B cell (primary cell): ENCODE data around the gene ITGB3BP. TPM values are rescaled to one million over a fixed set of nuclear protein-coding genes. Genes with fewer than 3 reads are reported as not detected.
A peak's percentile ranks its signal among the peaks of the same experiment; 100 is the strongest.
"Not testable (repeated sequence)": the region's sequence is repeated elsewhere in the genome, so short reads cannot be mapped to it uniquely, and the experiment has no call there.

Experiments
- ATAC-seq: fragments of 200-7000 bp; cut with Tn5 transposase; one replicate; pipeline ENCODE4 v1.10.0; 2021; ENCODE audit warnings: low read depth, mild to moderate bottlenecking, moderate number of reproducible peaks, moderate library complexity
- CTCF ChIA-PET: fragments of 350-600 bp; sonication (Branson Sonifier 250); formaldehyde crosslinking; loops from one replicate; lab custom pipeline; 2021; ENCODE audit warnings: antibody characterized with exemption, inconsistent platforms; lab: Charles Lee
- POLR2A ChIA-PET: fragments of 350-600 bp; sonication (Branson Sonifier 250); formaldehyde crosslinking; loops from one replicate; lab custom pipeline; 2021; ENCODE audit warnings: antibody characterized with exemption; lab: Charles Lee
- DNase-seq: peaks from one replicate; pipeline ENCODE4 v3.0.0; 2013
- H2AFZ ChIP-seq: 2 replicates; pipeline ENCODE4 v1.6.1; 2012; ENCODE audit warnings: mild to moderate bottlenecking, low read depth, low read length; ENCODE audit not compliant: insufficient read depth, poor library complexity, severe bottlenecking
- H3K27ac ChIP-seq, 2 donors: 1 replicate in 1 of 2; 2 replicates in 1 of 2; pipeline ENCODE4 v1.5.1; 2012 to 2013; ENCODE audit warnings: low read length in 2 of 2, mild to moderate bottlenecking in 2 of 2, moderate library complexity in 1 of 2
- H3K27me3 ChIP-seq, 4 experiments: fragments of 200-600 bp in 1 of 4; sonication (generic) in 1 of 4; replicated peaks in 1 of 4; 1 replicate in 2 of 4; 2 replicates in 2 of 4; pipeline versions ENCODE4 v1.6.1 to v1.7.0; 2013 to 2016; ENCODE audit warnings: low read length in 3 of 4, mild to moderate bottlenecking in 2 of 4, mixed read lengths in 1 of 4, moderate library complexity in 1 of 4; ENCODE audit not compliant: insufficient read depth in 4 of 4, control insufficient read depth in 3 of 4; ENCODE audit errors: control extremely low read depth in 1 of 4
- H3K36me3 ChIP-seq, 2 experiments: replicated peaks in 1 of 2; 1 replicate in 1 of 2; 2 replicates in 1 of 2; pipeline versions ENCODE4 v1.6.1 to v1.7.1; 2013; ENCODE audit warnings: low read length in 1 of 2; ENCODE audit not compliant: insufficient read depth in 2 of 2, control insufficient read depth in 1 of 2; ENCODE audit errors: control extremely low read depth in 1 of 2, extremely low read depth in 1 of 2
- H3K4me1 ChIP-seq, 2 donors: fragments of 200-600 bp in 1 of 2; sonication (generic) in 1 of 2; 1 replicate in 1 of 2; 2 replicates in 1 of 2; pipeline versions ENCODE4 v1.5.1 to v1.6.1; 2013 to 2017; ENCODE audit warnings: low read length in 2 of 2; ENCODE audit not compliant: control insufficient read depth in 2 of 2, insufficient read depth in 2 of 2
- H3K4me2 ChIP-seq: replicated peaks from 2 replicates; pipeline ENCODE3; 2012; ENCODE audit warnings: mild to moderate bottlenecking, low read depth, low read length; ENCODE audit not compliant: poor library complexity, severe bottlenecking
- H3K4me3 ChIP-seq, 5 experiments: fragments of 200-600 bp in 1 of 5; sonication (generic) in 1 of 5; 1 replicate in 3 of 5; 2 replicates in 2 of 5; pipeline versions ENCODE4 v1.5.1 to v1.7.0; 2011 to 2016; ENCODE audit warnings: low read length in 4 of 5, mild to moderate bottlenecking in 4 of 5, low read depth in 2 of 5, control low read depth in 1 of 5, moderate library complexity in 1 of 5; ENCODE audit not compliant: insufficient read depth in 1 of 5; ENCODE audit errors: control extremely low read depth in 1 of 5, extremely low read depth in 1 of 5
- H3K79me2 ChIP-seq: fragments of 200-600 bp; sonication (generic); one replicate; pipeline ENCODE4 v1.6.0; 2016; ENCODE audit warnings: low read length; ENCODE audit not compliant: control insufficient read depth, insufficient read depth
- H3K9ac ChIP-seq: fragments of 200-600 bp; sonication (generic); 2 replicates; pipeline ENCODE4 v1.6.1; 2017; ENCODE audit warnings: mild to moderate bottlenecking, low read length, moderate library complexity
- H3K9me3 ChIP-seq, 3 donors: one replicate each; pipeline versions ENCODE4 v1.6.1 to v1.7.1; 2013; ENCODE audit warnings: low read length in 2 of 3; ENCODE audit not compliant: control insufficient read depth in 2 of 3, insufficient read depth in 1 of 3; ENCODE audit errors: control extremely low read depth in 1 of 3
- H4K20me1 ChIP-seq: 2 replicates; pipeline ENCODE4 v1.6.0; 2012; ENCODE audit warnings: mild to moderate bottlenecking, low read length; ENCODE audit not compliant: insufficient read depth, control insufficient read depth, poor library complexity, severe bottlenecking
- H3K27ac Mint-ChIP-seq: one replicate; pipeline ENCODE4 v1.8.0; 2021; ENCODE audit warnings: mixed read lengths
- H3K27me3 Mint-ChIP-seq: one replicate; pipeline ENCODE4 v1.8.0; 2021; ENCODE audit warnings: mixed read lengths
- H3K4me1 Mint-ChIP-seq: one replicate; pipeline ENCODE4 v1.8.0; 2021; ENCODE audit warnings: mixed read lengths
- H3K4me3 Mint-ChIP-seq: one replicate; pipeline ENCODE4 v1.8.0; 2021; ENCODE audit warnings: mixed read lengths
- H3K9me3 Mint-ChIP-seq: one replicate; pipeline ENCODE4 v1.8.0; 2022; ENCODE audit warnings: mixed read lengths; ENCODE audit not compliant: insufficient read depth
- CTCF ChIP-seq: fragments of 200-600 bp; IDR thresholded peaks from one replicate; pipeline ENCODE4 v1.8.0; 2022; ENCODE audit warnings: antibody characterized with exemption, mild to moderate bottlenecking
- EZH2 ChIP-seq: IDR thresholded peaks from 2 replicates; pipeline ENCODE4 v1.6.1; 2012; ENCODE audit warnings: borderline replicate concordance, low read depth, mild to moderate bottlenecking, moderate library complexity, low read length; ENCODE audit not compliant: insufficient read depth, poor library complexity, severe bottlenecking
- WGBS: methylation state at CpG from one replicate; pipeline ENCODE4 v1.1.5; 2013; ENCODE audit warnings: missing lambda C conversion rate; ENCODE audit not compliant: insufficient coverage; 5-methylcytosine and 5-hydroxymethylcytosine counted together
- intact Hi-C: fragments of 100-400 bp; cut with micrococcal nuclease; formaldehyde crosslinking; loops from one replicate; pipeline ENCODE4 v1.10.0; 2022
- polyA minus RNA-seq: library from RNA; depleted of rRNA, polyadenylated mRNA; stranded (reverse); fragments of >200 nt; gene quantifications from 2 replicates; pipeline ENCODE4 v1.2.3, GENCODE V29; 2012
- polyA plus RNA-seq: library from polyadenylated mRNA; depleted of rRNA; stranded (reverse); fragments of >200 nt; gene quantifications from 2 replicates; pipeline ENCODE4 v1.2.3, GENCODE V29; 2012
- total RNA-seq, 2 donors: library from RNA; stranded (reverse); fragments of 120-200 nt in 1 of 2; gene quantifications; 1 replicate in 1 of 2; 2 replicates in 1 of 2; pipeline versions ENCODE4 v1.2.3 to v1.2.4, GENCODE V29; 2013 to 2022

Gene ITGB3BP
- 30.3 and 37.4 TPM in 2 replicates for total RNA-seq
- total RNA-seq (2013), result 37.9 TPM
- polyA plus RNA-seq, result 12.7 and 13.4 TPM in 2 replicates
- polyA minus RNA-seq, result 6.8 and 8.8 TPM in 2 replicates

- H3K4me1 ChIP-seq, result peaks cover 16 to 17% of the 10 kb centered on the region in 2 donors
- peak within 1 kb of the TSS; percentile 92 for H3K4me3 Mint-ChIP-seq
- POLR2A ChIA-PET, result interaction anchor here (0.7 kb wide), 1 partner anchor 71 kb away, joined by 3 read pairs; no protein-coding TSS in a partner anchor
- H3K79me2 ChIP-seq, result peaks cover 18% of the 10 kb centered on the region
- peak within 1 kb of the TSS; percentile 88 to 91 for H3K27ac ChIP-seq
- ATAC-seq (peak; percentile 86), DNase-seq (peak; percentile 92)
- no peaks in the 10 kb centered on the region for H3K9me3 ChIP-seq
- peak within 1 kb of the TSS; percentile 82 for H3K4me2 ChIP-seq
- peak within 1 kb of the TSS; percentile 95 for H2AFZ ChIP-seq
- no peaks in the 10 kb centered on the region for H3K9me3 Mint-ChIP-seq
- intact Hi-C loops, result loop anchor here (1.0 to 5.0 kb wide), 8 partner anchors 14 to 1898 kb away; partner anchors contain the start of genes ALG6, ATG4C, LEPR and LEPROT
- H3K27me3 Mint-ChIP-seq, result no peaks in the 10 kb centered on the region
- H3K27ac Mint-ChIP-seq, result peak within 1 kb of the TSS; percentile 96
- peak within 1 kb of the TSS; percentile 83 for H3K9ac ChIP-seq
- under 1% methylated on average over 40 of the region's 50 CpGs for WGBS
- H4K20me1 ChIP-seq, result no peaks in the 10 kb centered on the region
- CTCF ChIA-PET, result interaction anchor here (0.9 to 1.3 kb wide), 2 partner anchors 15 to 33 kb away, joined by 3 read pairs; no protein-coding TSS in a partner anchor
- H3K4me1 Mint-ChIP-seq, result peaks cover 26% of the 10 kb centered on the region
- H3K4me3 ChIP-seq, result peak within 1 kb of the TSS; percentile 76 to 97 (median 88)
- peaks cover 0 to 1% of the 10 kb centered on the region in 2 experiments for H3K36me3 ChIP-seq
- TF ChIP-seq EZH2 (no peak), CTCF (no peak)
- H3K27me3 ChIP-seq, result no peaks in the 10 kb centered on the region
These were observed at the start of gene ITGB3BP, which contains the start of gene EFCAB7 for GRCh38 chr1:63522891-63523728. Gene ITGB3BP, minus strand, starts transcription at chr1:63523225. Its CDS starts 92 bp downstream, at chr1:63523133. Gene EFCAB7, plus strand, starts transcription at chr1:63523525. Its CDS starts 2,048 bp downstream, at chr1:63525573.

- H3K27me3 ChIP-seq, H2AFZ ChIP-seq, H3K36me3 ChIP-seq, H3K9ac ChIP-seq, POLR2A ChIA-PET, H3K4me1 ChIP-seq, H3K4me1 Mint-ChIP-seq, H3K4me3 Mint-ChIP-seq, H3K9me3 ChIP-seq, H3K27me3 Mint-ChIP-seq, H3K4me2 ChIP-seq, H3K27ac ChIP-seq, H3K79me2 ChIP-seq, H3K4me3 ChIP-seq, ATAC-seq, intact Hi-C loops, DNase-seq, H3K27ac Mint-ChIP-seq, H4K20me1 ChIP-seq, H3K9me3 Mint-ChIP-seq: not testable (repeated sequence)
- WGBS, result 85% methylated on average over 3 of the region's 8 CpGs
- CTCF ChIA-PET, result interaction anchor here (0.6 to 0.7 kb wide), 2 partner anchors 671 to 675 kb away, joined by 3 read pairs; no protein-coding TSS in a partner anchor
These were observed 49.7 kb upstream of the ITGB3BP start for GRCh38 chr1:63572686-63573085.
